ENCODE measurements around the gene AGBL4. TPM values are rescaled to one million over a fixed set of nuclear protein-coding genes. Genes with fewer than 3 reads are reported as not detected.
"Not testable (repeated sequence)": the region's sequence is repeated elsewhere in the genome, so short reads cannot be mapped to it uniquely, and the experiment has no call there.

The AGBL4 gene
- total and polyA plus RNA-seq, 8 donors: 0.32 to 1.3 (median 0.87) TPM

DNA sequence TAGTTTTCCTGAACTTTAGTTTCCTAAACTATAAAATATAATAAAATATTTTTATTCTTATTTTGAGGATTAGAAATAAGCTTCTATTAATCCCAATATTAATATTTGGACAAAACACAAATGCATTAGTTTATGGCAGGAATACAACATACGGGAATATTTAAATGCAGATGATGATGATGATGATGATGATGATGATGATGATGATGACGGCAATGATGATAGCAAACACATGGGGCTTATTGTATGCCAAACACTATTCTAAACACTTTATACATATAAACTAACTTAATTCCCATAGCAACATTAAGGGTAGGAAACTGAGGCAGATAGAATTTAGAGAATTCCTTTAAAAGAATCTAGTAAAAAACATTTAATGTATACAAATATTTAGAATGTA, 705.5 kb downstream of the AGBL4 start:
- peak in 1 of 4 donors; percentile 3 for DNase-seq

DNA sequence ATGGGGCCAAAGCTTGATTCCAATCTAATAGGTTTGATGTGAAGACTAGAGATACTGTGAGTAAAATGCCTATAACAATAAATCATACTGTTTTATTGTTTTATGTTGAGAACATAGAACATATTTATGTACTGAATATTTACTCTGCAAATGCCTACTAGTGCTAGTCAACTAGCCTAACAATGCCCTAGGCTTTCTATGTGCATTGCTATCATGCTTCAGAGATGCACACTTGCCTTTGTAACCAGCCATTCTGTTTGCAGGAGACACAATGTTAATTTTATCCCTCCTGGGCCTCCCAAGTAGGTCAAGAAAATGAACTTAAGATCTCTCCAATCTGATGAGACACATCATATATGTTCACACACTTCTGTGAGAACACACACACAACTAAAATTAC, 716.3 kb downstream of the AGBL4 start:
- Histone ChIP-seq H3K9me3 (peaks cover 0 to 5% of the 10 kb centered on the region in 2 donors), H3K4me3 (no peak overlapping the region), H3K27me3 (no peaks in the 10 kb centered on the region), H3K4me1 (no peaks in the 10 kb centered on the region), H3K27ac (no peak overlapping the region), H3K36me3 (no peaks in the 10 kb centered on the region)
- ATAC-seq (no peak), DNase-seq (no peak)
- TF ChIP-seq, protein P1, sequence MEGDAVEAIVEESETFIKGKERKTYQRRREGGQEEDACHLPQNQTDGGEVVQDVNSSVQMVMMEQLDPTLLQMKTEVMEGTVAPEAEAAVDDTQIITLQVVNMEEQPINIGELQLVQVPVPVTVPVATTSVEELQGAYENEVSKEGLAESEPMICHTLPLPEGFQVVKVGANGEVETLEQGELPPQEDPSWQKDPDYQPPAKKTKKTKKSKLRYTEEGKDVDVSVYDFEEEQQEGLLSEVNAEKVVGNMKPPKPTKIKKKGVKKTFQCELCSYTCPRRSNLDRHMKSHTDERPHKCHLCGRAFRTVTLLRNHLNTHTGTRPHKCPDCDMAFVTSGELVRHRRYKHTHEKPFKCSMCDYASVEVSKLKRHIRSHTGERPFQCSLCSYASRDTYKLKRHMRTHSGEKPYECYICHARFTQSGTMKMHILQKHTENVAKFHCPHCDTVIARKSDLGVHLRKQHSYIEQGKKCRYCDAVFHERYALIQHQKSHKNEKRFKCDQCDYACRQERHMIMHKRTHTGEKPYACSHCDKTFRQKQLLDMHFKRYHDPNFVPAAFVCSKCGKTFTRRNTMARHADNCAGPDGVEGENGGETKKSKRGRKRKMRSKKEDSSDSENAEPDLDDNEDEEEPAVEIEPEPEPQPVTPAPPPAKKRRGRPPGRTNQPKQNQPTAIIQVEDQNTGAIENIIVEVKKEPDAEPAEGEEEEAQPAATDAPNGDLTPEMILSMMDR (IDR thresholded peaks at IDR 0.05): no peak
- intact Hi-C loops (cut with DNase I): no loop called here

More for the DNA sequence above, 705.5 kb downstream of the AGBL4 start:
- Histone ChIP-seq H3K4me1 (no peaks in the 10 kb centered on the region), H3K27ac (no peak overlapping the region), H3K27me3 (no peaks in the 10 kb centered on the region), H3K36me3 (no peaks in the 10 kb centered on the region), H3K9me3 (peaks cover 0 to 6% of the 10 kb centered on the region in 2 donors), H3K4me3 (no peak overlapping the region)
- no peak for ATAC-seq
- intact Hi-C loops (cut with DNase I): no loop called here
- TF ChIP-seq, protein P1 (IDR thresholded peaks at IDR 0.05): no peak

DNA sequence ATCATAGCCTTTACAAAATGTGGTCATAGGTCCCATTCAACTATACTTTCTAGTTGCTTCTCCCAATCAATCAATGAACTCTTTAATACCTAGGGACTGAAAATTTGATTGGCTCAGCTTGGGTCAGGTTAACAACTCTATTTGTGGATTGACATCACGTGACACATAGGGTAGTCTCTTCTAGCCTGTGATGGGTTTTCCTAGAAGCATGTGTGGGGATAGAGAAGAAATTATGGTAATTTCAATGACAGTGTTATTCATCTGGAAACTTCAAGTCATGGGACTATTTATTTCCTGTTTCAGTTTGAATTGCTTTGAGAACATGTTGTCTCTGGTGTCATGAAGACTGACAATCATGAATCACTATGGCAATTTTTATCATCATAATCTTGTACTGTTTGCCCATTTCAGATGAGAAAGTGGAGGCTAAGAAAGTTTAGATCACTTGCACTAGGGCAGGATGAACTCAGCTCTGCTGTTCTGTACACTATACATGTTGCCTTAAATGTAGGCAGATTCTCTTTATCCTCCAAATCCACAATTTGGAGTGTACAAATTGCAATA, 717.2 kb downstream of the AGBL4 start:
- Histone ChIP-seq H3K36me3 (no peaks in the 10 kb centered on the region), H3K4me3 (no peak overlapping the region), H3K27me3 (no peaks in the 10 kb centered on the region), H3K27ac (no peak overlapping the region), H3K4me1 (no peaks in the 10 kb centered on the region), H3K9me3 (peaks cover 0 to 11% of the 10 kb centered on the region in 2 donors)
- DNase-seq: no peak
- no peak for ATAC-seq
- intact Hi-C loops (cut with DNase I): no loop called here
- TF ChIP-seq, protein P1 (IDR thresholded peaks at IDR 0.05): no peak

DNA sequence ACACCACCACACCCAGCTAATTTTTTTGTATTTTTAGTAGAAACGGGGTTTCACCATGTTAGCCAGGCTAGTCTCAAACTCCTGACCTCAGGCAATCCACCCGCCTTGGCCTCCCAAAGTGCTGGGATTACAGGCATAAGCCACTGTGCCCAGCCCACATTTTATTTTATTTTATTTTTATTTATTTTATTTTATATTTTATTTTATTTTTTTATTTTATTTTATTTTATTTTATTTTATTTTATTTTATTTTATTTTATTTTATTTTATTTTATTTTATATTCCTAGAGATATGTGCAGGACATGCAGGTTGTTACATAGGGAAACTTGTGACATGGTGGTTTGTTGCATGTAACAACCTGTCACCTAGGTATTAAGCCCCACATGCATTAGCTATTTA, 721.4 kb downstream of the AGBL4 start:
- intact Hi-C loops (cut with DNase I); H3K27ac ChIP-seq; H3K36me3 ChIP-seq; ATAC-seq; H3K4me3 ChIP-seq; H3K4me1 ChIP-seq; H3K27me3 ChIP-seq; DNase-seq: not testable (repeated sequence)
- peaks cover 0 to 11% of the 10 kb centered on the region in 2 donors for H3K9me3 ChIP-seq

DNA sequence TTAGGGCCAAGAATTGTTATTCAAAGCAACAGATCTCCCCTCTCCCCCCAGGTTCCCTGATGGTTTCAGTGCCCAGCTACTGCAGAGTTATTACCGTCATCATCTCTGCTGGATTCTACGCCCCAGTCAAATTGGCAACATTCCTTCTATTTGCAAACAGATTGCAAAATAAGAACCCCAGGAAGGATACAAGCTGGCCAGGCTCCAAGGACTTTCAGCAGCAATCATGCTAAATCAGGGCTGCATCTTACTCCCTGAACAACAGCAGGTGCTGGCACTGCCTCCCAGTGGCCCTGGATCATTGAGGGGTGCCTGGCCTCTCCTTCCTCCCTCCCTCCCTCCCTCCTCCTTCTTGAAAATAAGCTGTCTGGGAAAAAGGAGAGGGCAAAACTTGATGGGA, 725.5 kb downstream of the AGBL4 start:
- Histone ChIP-seq H3K27ac (no peak overlapping the region), H3K4me3 (no peak overlapping the region), H3K27me3 (no peaks in the 10 kb centered on the region), H3K9me3 (peaks cover 0 to 12% of the 10 kb centered on the region in 2 donors), H3K4me1 (no peaks in the 10 kb centered on the region), H3K36me3 (no peaks in the 10 kb centered on the region)
- intact Hi-C loops (cut with DNase I): no loop called here
- TF ChIP-seq, protein P1 (IDR thresholded peaks at IDR 0.05): no peak
- no peak for ATAC-seq
- DNase-seq: peak in 1 of 4 donors; percentile 30

DNA sequence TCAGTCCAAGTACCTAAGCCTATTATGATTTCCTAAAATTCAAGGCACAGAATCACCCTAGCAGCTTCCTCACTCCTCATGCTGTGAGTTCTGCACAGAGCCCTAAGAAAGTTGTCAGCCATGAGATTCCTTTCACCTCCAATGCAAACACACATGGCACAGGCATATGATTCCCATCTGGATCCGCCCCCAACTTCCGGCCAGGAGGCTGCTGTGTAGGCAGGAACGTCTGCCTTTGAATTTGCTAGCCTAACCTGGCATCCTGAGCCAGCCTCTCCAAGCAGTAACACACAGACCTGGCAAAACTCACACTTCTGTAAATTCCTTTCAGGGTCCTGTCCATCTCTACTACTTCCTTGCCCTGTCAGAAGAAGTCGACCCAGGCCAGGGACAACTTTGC, 726.0 kb downstream of the AGBL4 start:
- H3K27me3 ChIP-seq: no peaks in the 10 kb centered on the region

More for the DNA sequence above, 726.0 kb downstream of the AGBL4 start:
- peaks cover 0 to 14% of the 10 kb centered on the region in 2 donors for H3K9me3 ChIP-seq
- H3K36me3 ChIP-seq: no peaks in the 10 kb centered on the region
- DNase-seq (peak in 1 of 4 donors; percentile 18), ATAC-seq (no peak)
- TF ChIP-seq, protein P1 (IDR thresholded peaks at IDR 0.05): no peak
- H3K4me1 ChIP-seq: no peaks in the 10 kb centered on the region
- intact Hi-C loops (cut with DNase I): no loop called here
- no peak overlapping the region for H3K27ac ChIP-seq
- no peak overlapping the region for H3K4me3 ChIP-seq
